ENCODE measurements around the gene SLC4A4. TPM values are rescaled to one million over a fixed set of nuclear protein-coding genes. Genes with fewer than 3 reads are reported as not detected.

Gene SLC4A4
- total and polyA plus RNA-seq, 2 of the 8 experiments (the other 6 are each of a cell fraction or from before 2014, with no cell fraction given): 0.67 to 2.8 TPM

- H2BK15ac ChIP-seq (ENCODE audit: low read length): no peak overlapping the region
- H3K23ac ChIP-seq (ENCODE audit: insufficient read length): no peak overlapping the region
- no peak overlapping the region; the same call in 1 of the 2 replicates for H4K8ac ChIP-seq (ENCODE audit: extremely low read depth, insufficient read depth, low read length)
- H3K4me3 ChIP-seq (ENCODE audit: extremely low read depth in 1 of 4, insufficient read depth in 2 of 4, low read depth in 3 of 4, low read length in 4 of 4): no peak overlapping the region
- H3K23me2 ChIP-seq (ENCODE audit: low read depth, low read length): no peaks in the 10 kb centered on the region
- WGBS, 2 experiments (ENCODE audit: extremely low coverage in 1 of 2, insufficient coverage in 1 of 2, insufficient read length in 1 of 2, insufficient replicate concordance in 2 of 2, low coverage in 1 of 2, low lambda C conversion rate in 2 of 2, missing lambda C conversion rate in 1 of 2): 92% methylated on average over 3 of the region's 3 CpGs; no CpG with 5 or more reads in 1 of the 2 experiments
- H4K20me1 ChIP-seq (replicated peaks in 1 of 2; ENCODE audit: control insufficient read depth in 1 of 2, insufficient read depth in 2 of 2, low read length in 2 of 2): no peaks in the 10 kb centered on the region
- no peak overlapping the region for H2BK20ac ChIP-seq (ENCODE audit: low read length)
- H2AK5ac ChIP-seq (ENCODE audit: low read depth, low read length): peak overlapping the region; percentile 29; the same call in 1 of the 2 replicates
- H3K4ac ChIP-seq (replicated peaks; ENCODE audit: insufficient read length, low read depth, low read length): no peak overlapping the region
- H3K27me3 ChIP-seq (replicated peaks in 1 of 4; ENCODE audit: control insufficient read depth in 3 of 4, extremely low read depth in 1 of 4, insufficient read depth in 3 of 4, low read length in 3 of 4): no peaks in the 10 kb centered on the region
- TF ChIP-seq TAF1 (IDR thresholded peaks at IDR 0.05; ENCODE audit: low read depth, low read length): no peak
- H3K4me2 ChIP-seq (ENCODE audit: insufficient read depth in 1 of 2, low read depth in 2 of 2, low read length in 2 of 2): no peak overlapping the region
- H3K9me3 ChIP-seq (ENCODE audit: insufficient read depth in 2 of 2, low read depth in 1 of 2, low read length in 1 of 2): peaks cover 0 to 7% of the 10 kb centered on the region in 2 experiments; a peak in 2 of 4 replicates
- H4K91ac ChIP-seq (replicated peaks; ENCODE audit: insufficient read length, low read length): no peak overlapping the region
- no peak overlapping the region for H3K18ac ChIP-seq (ENCODE audit: extremely low read depth, low read length)
- no peaks in the 10 kb centered on the region for H3K4me1 ChIP-seq (replicated peaks in 1 of 4; ENCODE audit: control insufficient read depth in 3 of 4, insufficient read depth in 4 of 4, low read length in 3 of 4)
- H2BK12ac ChIP-seq (ENCODE audit: low read depth, low read length): peak overlapping the region; percentile 39; the same call in 1 of the 2 replicates
- H3K79me1 ChIP-seq (ENCODE audit: low read depth, low read length): no peaks in the 10 kb centered on the region
- H2BK5ac ChIP-seq (ENCODE audit: low read depth, low read length): no peak overlapping the region
- H3K9ac ChIP-seq (replicated peaks in 1 of 4; ENCODE audit: extremely low read depth in 1 of 4, low read depth in 3 of 4, low read length in 3 of 4): no peak overlapping the region
- H3K36me3 ChIP-seq (ENCODE audit: control insufficient read depth in 2 of 4, insufficient read depth in 4 of 4, low read length in 3 of 4): no peaks in the 10 kb centered on the region
- ChIA-PET POLR2A (ENCODE audit: partially characterized antibody) (no interaction called here), CTCF (ENCODE audit: partially characterized antibody) (no interaction called here)
- no peak overlapping the region for H3K27ac ChIP-seq (ENCODE audit: low read depth, low read length)
- no peak overlapping the region for H3K14ac ChIP-seq (ENCODE audit: insufficient read length)
- H3K79me2 ChIP-seq (ENCODE audit: control insufficient read depth in 1 of 2, insufficient read depth in 2 of 2, low read length in 2 of 2): no peaks in the 10 kb centered on the region
- no peak overlapping the region for H3K56ac ChIP-seq (replicated peaks; ENCODE audit: insufficient read length, low read depth, low read length)
- DNase-seq (ENCODE audit: low read depth in 1 of 2, low spot score in 2 of 2) (no peak), FAIRE-seq (no peak)
- H2BK120ac ChIP-seq (replicated peaks; ENCODE audit: low read depth, low read length): peak overlapping the region; percentile 4
- H4K5ac ChIP-seq (ENCODE audit: insufficient read length, low read depth, low read length): no peak overlapping the region
- no peak overlapping the region for H2AFZ ChIP-seq (ENCODE audit: low read length)
Observed at GRCh38 chr4:71607780-71608677, 269.2 kb downstream of the SLC4A4 start.

Measured in H1 (cell line).